ENCODE results near the gene SORL1.
A peak's percentile ranks its signal among the peaks of the same experiment; 100 is the strongest.

SORL1 gene

DNA sequence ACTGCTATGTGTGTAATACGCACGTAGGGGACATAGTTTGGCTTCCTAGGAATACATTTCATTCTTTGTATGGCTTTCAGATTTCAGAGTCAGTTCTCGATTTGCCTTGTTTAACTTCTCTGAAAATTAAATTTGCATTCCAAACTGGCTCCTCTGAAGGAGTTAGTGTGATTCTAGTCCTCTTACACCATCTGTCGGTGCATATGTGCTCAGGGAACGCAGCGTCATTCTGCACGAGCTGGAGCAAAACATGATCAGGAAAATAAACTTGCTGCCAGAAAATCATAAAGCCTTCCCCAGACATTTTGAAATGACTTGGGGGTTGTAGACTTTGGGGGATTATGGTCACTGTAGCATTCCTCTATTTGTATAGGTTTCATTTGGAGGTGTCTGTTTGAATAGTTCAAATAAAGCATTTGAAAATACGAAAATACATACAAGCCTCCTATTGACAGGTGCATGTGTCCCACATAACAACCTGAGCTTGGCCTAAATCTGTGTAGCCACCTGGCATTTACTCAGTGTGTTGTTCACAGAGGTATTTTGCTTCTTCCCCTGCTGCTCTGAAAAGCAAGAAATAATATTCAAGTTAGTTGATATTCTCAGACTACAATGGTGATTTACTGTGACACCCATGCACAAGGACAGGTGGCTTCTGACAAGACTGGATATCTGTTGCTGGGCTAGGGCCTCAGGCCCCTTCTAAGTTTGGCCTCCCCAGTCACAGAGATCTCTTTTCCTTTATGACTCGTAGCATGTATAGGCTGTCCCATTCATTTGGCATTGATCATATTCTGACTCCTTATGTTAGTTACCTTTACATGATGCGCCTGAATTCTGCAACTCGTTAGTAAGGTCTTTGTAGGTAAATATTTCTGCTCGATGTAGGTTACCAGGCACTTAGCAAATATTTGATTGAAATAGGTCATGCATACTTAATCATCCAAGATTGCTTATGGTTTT lies 82.3 kb downstream of the SORL1 start:
- peaks cover 9% of the 10 kb centered on the region for H3K9me3 ChIP-seq (ENCODE audit: insufficient read depth, low read length, severe bottlenecking)
- H3K4me3 ChIP-seq (ENCODE audit: low read depth in 1 of 2, low read length in 2 of 2), result no peak overlapping the region
- no peak overlapping the region for H3K9ac ChIP-seq (ENCODE audit: low read depth, low read length)
- no peak for DNase-seq
- no peak for TF ChIP-seq EZH2 (IDR thresholded peaks at IDR 0.05; ENCODE audit: borderline replicate concordance, low read depth, low read length, severe bottlenecking)
- TF ChIP-seq, protein P1, sequence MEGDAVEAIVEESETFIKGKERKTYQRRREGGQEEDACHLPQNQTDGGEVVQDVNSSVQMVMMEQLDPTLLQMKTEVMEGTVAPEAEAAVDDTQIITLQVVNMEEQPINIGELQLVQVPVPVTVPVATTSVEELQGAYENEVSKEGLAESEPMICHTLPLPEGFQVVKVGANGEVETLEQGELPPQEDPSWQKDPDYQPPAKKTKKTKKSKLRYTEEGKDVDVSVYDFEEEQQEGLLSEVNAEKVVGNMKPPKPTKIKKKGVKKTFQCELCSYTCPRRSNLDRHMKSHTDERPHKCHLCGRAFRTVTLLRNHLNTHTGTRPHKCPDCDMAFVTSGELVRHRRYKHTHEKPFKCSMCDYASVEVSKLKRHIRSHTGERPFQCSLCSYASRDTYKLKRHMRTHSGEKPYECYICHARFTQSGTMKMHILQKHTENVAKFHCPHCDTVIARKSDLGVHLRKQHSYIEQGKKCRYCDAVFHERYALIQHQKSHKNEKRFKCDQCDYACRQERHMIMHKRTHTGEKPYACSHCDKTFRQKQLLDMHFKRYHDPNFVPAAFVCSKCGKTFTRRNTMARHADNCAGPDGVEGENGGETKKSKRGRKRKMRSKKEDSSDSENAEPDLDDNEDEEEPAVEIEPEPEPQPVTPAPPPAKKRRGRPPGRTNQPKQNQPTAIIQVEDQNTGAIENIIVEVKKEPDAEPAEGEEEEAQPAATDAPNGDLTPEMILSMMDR (IDR thresholded peaks at IDR 0.05; ENCODE audit: borderline replicate concordance, extremely low read depth, low read length, poor library complexity, severe bottlenecking), result no peak
- H3K4me1 ChIP-seq (ENCODE audit: insufficient read depth, low read length), result peaks cover 37% of the 10 kb centered on the region
- no peak overlapping the region for H3K27ac ChIP-seq (ENCODE audit: low read length)
- H3K27me3 ChIP-seq (ENCODE audit: insufficient read depth, low read length, poor library complexity), result no peaks in the 10 kb centered on the region
- no peak overlapping the region for H3K4me2 ChIP-seq (ENCODE audit: insufficient read depth, low read length)
- H3K79me2 ChIP-seq (ENCODE audit: insufficient read depth, low read length), result no peaks in the 10 kb centered on the region
- no peak overlapping the region for H2AFZ ChIP-seq (ENCODE audit: low read depth, low read length)
- no peak for ATAC-seq (ENCODE audit: insufficient read depth, low read depth)
- peaks cover 58% of the 10 kb centered on the region for H3K36me3 ChIP-seq (ENCODE audit: insufficient read depth, low read length)
- H4K20me1 ChIP-seq (ENCODE audit: insufficient read depth, low read length), result no peaks in the 10 kb centered on the region

DNA sequence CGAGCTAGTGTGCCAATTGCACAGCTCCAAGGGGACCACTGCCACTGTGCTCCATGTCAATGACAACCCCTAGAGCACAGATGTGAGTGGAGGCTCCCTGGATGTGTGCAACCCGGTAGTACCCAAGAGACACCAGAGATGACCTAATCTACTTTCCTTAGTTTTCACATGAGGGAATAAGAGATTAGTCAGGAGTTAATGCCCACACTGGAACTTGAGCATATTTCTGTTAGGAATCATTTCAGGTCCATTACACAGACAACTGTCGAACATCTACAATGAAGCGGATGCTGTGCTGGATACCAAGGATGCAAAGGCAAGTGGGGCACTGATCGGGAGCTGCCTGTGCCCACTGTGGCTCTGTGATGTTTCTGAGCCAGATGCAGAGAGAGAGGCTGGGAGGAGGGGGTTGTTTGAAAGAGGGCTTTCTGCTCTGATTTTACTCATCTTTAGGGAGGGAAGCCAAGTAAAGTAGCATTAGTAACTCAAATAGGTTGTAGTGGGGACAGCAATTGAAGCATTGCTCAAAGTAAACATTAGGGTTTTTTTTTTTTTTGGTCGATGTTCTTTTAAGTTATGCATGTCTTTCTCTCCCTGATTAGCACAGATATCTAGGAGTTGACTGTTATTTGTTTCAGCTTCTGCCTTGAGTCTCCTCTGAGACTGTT lies 83.1 kb downstream of the SORL1 start:
- Histone ChIP-seq H3K4me1 (ENCODE audit: insufficient read depth, low read length) (peaks cover 43% of the 10 kb centered on the region), H3K79me2 (ENCODE audit: insufficient read depth, low read length) (no peaks in the 10 kb centered on the region), H2AFZ (ENCODE audit: low read depth, low read length) (no peak overlapping the region), H3K36me3 (ENCODE audit: insufficient read depth, low read length) (peaks cover 51% of the 10 kb centered on the region), H4K20me1 (ENCODE audit: insufficient read depth, low read length) (no peaks in the 10 kb centered on the region), H3K27me3 (ENCODE audit: insufficient read depth, low read length, poor library complexity) (no peaks in the 10 kb centered on the region), H3K4me2 (ENCODE audit: insufficient read depth, low read length) (no peak overlapping the region), H3K9me3 (ENCODE audit: insufficient read depth, low read length, severe bottlenecking) (peaks cover 1% of the 10 kb centered on the region), H3K27ac (ENCODE audit: low read length) (no peak overlapping the region), H3K9ac (ENCODE audit: low read depth, low read length) (no peak overlapping the region), H3K4me3 (ENCODE audit: low read depth in 1 of 2, low read length in 2 of 2) (no peak overlapping the region)
- ATAC-seq (ENCODE audit: insufficient read depth, low read depth) (0 out of 3 replicates have a peak, but pooled peaks have one; percentile 24), DNase-seq (no peak)
- no peak for TF ChIP-seq EZH2 (IDR thresholded peaks at IDR 0.05; ENCODE audit: borderline replicate concordance, low read depth, low read length, severe bottlenecking)
- TF ChIP-seq, protein P1 (IDR thresholded peaks at IDR 0.05; ENCODE audit: borderline replicate concordance, extremely low read depth, low read length, poor library complexity, severe bottlenecking), result no peak

DNA sequence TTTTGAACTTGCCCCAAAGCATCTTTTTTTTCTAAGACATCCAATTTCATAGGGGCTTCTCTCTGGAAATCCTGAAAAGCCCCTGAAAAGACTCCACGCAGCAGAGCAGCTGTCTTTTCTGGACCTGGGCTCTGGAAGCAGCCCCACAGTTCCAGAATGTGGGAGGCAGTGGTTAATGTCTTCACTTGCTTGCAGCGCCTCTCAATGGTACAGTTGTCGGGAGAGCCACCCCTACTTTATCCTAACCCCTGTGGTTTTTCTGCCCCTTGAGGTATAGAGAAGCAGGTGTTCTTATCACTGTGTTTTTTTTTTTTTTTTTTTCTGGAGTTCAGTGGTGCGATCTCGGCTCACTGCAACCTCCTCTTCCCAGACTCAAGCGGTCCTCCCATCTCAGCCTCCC lies 84.0 kb downstream of the SORL1 start:
- Histone ChIP-seq H3K4me3 (ENCODE audit: low read depth in 1 of 2, low read length in 2 of 2) (no peak overlapping the region), H3K4me2 (ENCODE audit: insufficient read depth, low read length) (no peak overlapping the region), H3K9ac (ENCODE audit: low read depth, low read length) (no peak overlapping the region), H2AFZ (ENCODE audit: low read depth, low read length) (no peak overlapping the region), H3K4me1 (ENCODE audit: insufficient read depth, low read length) (peaks cover 43% of the 10 kb centered on the region), H3K27me3 (ENCODE audit: insufficient read depth, low read length, poor library complexity) (no peaks in the 10 kb centered on the region), H3K9me3 (ENCODE audit: insufficient read depth, low read length, severe bottlenecking) (no peaks in the 10 kb centered on the region), H4K20me1 (ENCODE audit: insufficient read depth, low read length) (no peaks in the 10 kb centered on the region), H3K27ac (ENCODE audit: low read length) (no peak overlapping the region), H3K36me3 (ENCODE audit: insufficient read depth, low read length) (peaks cover 52% of the 10 kb centered on the region), H3K79me2 (ENCODE audit: insufficient read depth, low read length) (no peaks in the 10 kb centered on the region)
- no peak for DNase-seq
- no peak for TF ChIP-seq EZH2 (IDR thresholded peaks at IDR 0.05; ENCODE audit: borderline replicate concordance, low read depth, low read length, severe bottlenecking)
- TF ChIP-seq, protein P1 (IDR thresholded peaks at IDR 0.05; ENCODE audit: borderline replicate concordance, extremely low read depth, low read length, poor library complexity, severe bottlenecking), result no peak
- no peak for ATAC-seq (ENCODE audit: insufficient read depth, low read depth)
